HFF-Myc (cell line): Measurements from ENCODE around the gene PGAM5.

Source experiments
- DNase-seq: peaks from one replicate; pipeline ENCODE4 v3.0.0-alpha.2; 2011; ENCODE audit warnings: low read depth; ENCODE audit errors: extremely low read depth
- H3K4me3 ChIP-seq: replicated peaks from 2 replicates; pipeline ENCODE4 v1.5.1; 2011; ENCODE audit warnings: low read depth, mild to moderate bottlenecking, control low read depth, low read length
- TF ChIP-seq, protein P1 (sequence below): IDR thresholded peaks from 2 replicates; pipeline ENCODE4 v1.5.1; 2012; ENCODE audit warnings: mild to moderate bottlenecking, low read depth, low read length, control low read depth; ENCODE audit errors: missing control alignments

PGAM5 gene

DNA sequence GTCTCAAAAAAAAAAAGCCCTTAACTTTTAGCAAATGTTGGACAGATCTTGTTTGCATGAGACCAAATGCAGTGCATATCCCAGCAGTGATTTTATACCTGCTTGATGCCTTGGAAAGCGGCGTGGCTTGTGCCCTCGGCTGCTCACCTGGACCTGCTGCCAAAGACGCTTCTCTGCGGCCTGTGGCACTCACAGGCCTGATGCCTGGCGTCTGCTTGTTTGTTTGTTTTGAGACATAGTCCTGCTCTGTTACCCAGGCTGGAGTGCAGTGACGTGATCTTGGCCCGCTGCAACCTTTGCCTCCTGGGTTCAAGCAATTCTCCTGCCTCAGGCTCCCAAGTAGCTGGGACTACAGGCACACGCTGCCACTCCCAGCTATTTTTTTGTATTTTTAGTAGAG, 5.2 kb downstream of the PGAM5 start:
- no peak for DNase-seq

DNA sequence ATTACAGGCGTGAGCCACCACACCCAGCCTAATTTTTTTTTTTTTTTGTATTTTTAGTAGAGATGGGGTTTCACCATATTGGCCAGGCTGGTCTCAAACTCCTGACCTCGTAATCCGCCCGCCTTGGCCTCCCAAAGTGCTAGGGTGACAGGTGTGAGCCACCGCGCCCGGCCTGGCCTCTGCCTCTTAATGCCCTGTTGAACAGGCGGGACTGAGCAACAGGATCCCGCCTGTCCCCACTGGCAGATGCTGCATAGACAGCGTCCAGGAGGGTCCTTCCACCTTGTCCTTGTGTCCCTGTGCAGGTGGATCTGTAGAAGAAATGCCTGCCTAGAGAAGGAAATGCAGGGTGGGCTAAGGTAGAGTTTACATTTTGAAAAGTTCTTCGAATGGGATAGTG, 5.7 kb downstream of the PGAM5 start:
- TF ChIP-seq, protein P1, sequence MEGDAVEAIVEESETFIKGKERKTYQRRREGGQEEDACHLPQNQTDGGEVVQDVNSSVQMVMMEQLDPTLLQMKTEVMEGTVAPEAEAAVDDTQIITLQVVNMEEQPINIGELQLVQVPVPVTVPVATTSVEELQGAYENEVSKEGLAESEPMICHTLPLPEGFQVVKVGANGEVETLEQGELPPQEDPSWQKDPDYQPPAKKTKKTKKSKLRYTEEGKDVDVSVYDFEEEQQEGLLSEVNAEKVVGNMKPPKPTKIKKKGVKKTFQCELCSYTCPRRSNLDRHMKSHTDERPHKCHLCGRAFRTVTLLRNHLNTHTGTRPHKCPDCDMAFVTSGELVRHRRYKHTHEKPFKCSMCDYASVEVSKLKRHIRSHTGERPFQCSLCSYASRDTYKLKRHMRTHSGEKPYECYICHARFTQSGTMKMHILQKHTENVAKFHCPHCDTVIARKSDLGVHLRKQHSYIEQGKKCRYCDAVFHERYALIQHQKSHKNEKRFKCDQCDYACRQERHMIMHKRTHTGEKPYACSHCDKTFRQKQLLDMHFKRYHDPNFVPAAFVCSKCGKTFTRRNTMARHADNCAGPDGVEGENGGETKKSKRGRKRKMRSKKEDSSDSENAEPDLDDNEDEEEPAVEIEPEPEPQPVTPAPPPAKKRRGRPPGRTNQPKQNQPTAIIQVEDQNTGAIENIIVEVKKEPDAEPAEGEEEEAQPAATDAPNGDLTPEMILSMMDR = no peak
- DNase-seq = no peak
- no peak overlapping the region for H3K4me3 ChIP-seq

More for the DNA sequence above, 5.2 kb downstream of the PGAM5 start:
- TF ChIP-seq, protein P1 = no peak
- H3K4me3 ChIP-seq = no peak overlapping the region

- H3K4me3 ChIP-seq = no peak overlapping the region
- no peak for DNase-seq
- TF ChIP-seq, protein P1 = no peak
These were observed 6.4 kb downstream of the PGAM5 start for GRCh38 chr12:132717011-132717410.

- DNase-seq = no peak
- H3K4me3 ChIP-seq = no peak overlapping the region
- TF ChIP-seq, protein P1 = no peak
These were observed 7.1 kb downstream of the PGAM5 start for GRCh38 chr12:132717531-132718387.

DNA sequence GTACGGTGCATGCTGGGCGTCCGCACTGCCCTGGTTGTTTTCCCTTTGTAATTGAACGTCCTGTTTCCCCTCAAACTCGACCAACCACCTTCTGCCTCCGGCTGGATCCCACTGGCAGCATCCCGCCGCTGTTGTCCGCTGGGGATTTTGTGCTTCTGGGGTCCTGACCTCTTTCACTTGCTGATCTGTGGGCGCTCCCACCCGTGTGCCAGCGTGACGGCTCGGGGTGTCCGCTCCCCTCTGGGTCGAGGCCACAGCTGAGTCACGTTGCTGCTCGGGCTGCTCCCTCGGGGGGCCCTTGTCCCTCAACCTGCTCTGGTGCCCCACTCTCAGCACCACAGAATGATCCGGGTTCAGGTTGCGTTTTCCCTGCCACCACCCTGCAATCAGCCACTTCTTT, 8.0 kb downstream of the PGAM5 start:
- H3K4me3 ChIP-seq = no peak overlapping the region
- no peak for DNase-seq
- TF ChIP-seq, protein P1 = no peak

DNA sequence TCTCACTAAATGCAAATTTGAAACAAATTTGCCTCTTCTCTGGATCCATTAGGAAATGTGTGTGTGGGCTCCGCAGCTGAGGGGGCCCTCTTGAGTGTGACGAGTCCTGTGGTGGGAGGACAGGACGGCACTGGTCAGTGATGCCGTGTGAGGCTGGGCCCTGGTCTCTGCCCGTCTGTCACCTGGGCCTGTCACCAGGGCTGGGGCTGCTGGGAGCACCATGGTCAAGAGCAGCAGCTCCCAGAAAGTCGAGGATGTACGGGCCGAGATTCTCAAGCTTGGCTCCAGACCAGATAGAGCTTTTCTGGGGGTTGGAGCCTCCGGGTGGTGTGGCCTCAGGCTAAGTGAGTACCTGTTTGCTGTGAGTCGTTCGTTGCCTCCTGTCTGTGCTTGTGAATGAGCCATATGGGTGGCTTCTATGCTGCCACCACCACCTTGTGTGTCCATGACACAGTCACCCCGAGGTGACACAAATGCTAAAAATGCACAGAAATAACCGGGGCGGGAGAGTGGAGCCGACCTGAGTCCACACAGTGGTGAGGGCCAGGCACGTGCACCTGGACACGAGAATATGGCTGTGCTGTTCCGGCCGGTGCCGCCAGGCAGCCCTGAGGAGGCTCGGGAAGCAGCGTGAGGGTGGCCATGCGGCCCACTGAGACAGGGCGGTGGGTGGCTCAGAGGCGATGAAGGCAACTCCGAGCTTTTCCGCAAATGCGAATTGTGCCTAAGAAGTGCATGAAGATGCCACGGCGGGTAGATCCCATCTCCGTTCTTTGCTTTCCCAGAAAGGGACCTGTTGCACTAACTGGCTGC, 8.7 kb downstream of the PGAM5 start:
- no peak overlapping the region for H3K4me3 ChIP-seq
- no peak for DNase-seq
- TF ChIP-seq, protein P1 = no peak
